Measurements from ENCODE around the gene POLR3A. TPM values are rescaled to one million over a fixed set of nuclear protein-coding genes. Genes with fewer than 3 reads are reported as not detected.
"Not testable (repeated sequence)": the region's sequence is repeated elsewhere in the genome, so short reads cannot be mapped to it uniquely, and the experiment has no call there.

Gene POLR3A
- total RNA-seq: 8.2 TPM
- long read RNA-seq, full-length matches to known transcripts: 1 of 4 reads
- long read RNA-seq, partial matches to known transcripts: 3 of 4 reads
- long read RNA-seq, other reads (novel, unspliced or antisense): 0 of 4 reads

DNA sequence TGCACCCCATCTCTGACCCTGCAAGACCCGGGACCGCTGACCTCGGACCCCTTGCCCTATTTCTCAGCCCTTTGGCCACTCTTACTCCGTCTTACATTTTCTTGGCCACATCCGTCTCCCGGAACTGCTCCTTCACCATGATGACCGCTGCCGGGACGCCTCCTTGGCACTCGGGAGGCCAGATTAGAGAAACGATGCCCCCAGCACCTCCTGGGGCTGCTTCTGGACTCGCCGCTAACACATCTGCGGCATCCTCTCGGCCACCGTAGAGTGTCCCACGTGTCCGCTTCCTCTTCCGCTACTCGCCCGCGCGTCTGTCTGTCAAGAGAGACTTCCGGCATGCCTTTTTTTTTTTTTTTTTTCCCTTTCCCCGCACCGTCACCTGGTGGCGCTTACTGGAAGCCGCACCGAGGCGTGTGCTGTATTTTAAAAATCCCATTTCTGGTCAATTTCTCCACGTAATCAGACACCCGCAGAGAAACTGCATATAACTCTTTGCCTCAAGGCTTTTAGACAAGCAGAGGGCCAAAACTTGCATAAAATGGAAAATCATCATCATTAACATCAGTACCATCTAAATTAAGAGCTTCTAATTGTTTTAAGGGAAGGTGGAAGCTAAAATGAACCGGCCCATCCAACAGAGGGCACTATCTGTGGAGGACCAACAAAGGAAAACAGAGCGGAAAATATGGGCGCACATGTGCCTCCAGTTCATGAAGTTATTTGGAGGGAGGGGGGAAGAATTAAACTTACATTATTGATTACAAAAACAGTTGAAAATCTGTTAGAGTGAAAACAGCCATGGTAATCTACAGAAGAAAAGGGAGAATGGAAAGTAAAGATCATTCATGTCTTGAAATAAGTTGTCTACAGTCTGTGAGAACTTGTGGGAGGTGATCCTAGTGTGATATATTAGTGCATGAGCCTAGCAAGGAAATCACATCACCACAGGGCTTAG, at the start of gene POLR3A:
POLR3A (minus strand) TSS at position 247 of the 958 bp plus-strand sequence; CDS start at position 139, 108 bp downstream.
- peak; percentile 77 for ATAC-seq
- intact Hi-C loops (cut with DNase I): loop anchor here (5.0 kb wide), 1 partner anchor 102 kb away; the partner anchor contains the start of gene DLG5
- DNase-seq (ENCODE audit: missing footprints): peak; percentile 98

DNA sequence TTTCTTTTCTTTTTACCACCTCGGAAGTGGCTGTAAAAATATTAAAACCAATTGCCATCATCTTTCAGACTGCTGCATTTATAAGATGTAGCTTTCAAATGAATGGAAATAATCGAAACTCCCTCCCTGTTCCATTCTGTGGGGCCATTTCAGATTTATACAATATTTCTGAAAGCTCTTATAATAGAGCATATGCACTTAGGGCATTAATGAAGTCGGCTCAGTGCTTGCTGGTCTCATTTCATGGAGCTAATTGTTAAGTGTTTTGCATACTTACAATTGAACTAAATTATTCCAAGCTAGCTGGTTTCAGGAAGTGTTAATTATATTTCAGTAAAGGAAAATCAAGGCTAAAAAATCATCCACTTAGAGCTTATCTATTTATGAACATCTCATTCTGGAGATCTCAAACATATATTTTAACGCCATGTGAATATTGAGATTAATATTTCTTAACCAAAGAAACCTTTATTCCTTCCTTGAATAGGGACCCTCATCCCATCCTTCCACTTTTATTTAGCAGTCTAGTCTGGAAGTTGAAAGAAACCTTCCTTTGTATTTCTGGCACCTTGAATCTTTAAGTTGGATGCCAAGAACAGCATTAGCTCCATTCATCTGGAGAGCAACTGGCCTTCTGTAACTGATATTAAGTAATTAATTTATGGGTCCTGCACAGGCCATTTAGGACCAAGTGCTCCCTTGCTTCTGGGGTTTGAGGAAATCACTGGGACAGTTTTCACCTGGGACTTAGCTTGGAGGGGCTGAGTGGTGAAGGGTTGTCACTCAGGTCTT, 49.4 kb upstream of the POLR3A start:
- intact Hi-C loops (cut with DNase I): no loop called here
- DNase-seq (ENCODE audit: missing footprints) (no peak), ATAC-seq (no peak)

DNA sequence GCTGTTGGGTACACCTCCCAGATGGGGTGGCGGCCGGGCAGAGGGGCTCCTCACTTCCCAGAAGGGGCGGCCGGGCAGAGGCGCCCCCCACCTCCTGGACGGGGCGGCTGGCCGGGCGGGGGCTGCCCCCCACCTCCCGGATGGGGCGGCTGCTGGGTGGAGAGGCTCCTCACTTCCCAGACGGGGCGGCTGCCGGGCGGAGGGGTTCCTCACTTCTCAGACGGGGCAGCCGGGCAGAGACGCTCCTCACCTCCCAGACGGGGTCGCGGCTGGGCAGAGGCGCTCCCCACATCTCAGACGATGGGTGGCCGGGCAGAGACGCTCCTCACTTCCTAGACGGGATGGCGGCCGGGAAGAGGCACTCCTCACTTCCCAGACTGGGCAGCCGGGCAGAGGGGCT, 46.5 kb upstream of the POLR3A start:
- DNase-seq (ENCODE audit: missing footprints); ATAC-seq; intact Hi-C loops (cut with DNase I): not testable (repeated sequence)

DNA sequence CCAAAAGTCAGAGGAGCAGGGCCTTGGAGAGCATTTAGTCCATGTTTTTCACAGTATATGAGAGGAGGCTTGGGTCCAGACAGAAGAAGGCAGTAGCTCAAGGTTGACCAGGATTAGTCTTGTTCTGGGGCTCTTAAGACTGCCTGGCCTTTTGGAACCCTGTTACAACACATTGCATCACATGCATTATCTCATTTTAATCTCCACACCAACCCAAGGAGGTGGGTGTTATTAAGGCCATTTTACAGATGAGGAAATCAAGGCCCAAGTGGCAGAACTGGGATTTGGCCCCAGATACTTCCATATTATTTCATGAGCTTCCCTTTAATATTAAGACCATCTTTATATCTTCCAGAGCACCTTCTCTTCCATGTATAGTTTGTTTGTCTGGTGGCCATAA, 43.2 kb upstream of the POLR3A start:
- intact Hi-C loops (cut with DNase I): no loop called here
- no peak for ATAC-seq
- no peak for DNase-seq (ENCODE audit: missing footprints)

DNA sequence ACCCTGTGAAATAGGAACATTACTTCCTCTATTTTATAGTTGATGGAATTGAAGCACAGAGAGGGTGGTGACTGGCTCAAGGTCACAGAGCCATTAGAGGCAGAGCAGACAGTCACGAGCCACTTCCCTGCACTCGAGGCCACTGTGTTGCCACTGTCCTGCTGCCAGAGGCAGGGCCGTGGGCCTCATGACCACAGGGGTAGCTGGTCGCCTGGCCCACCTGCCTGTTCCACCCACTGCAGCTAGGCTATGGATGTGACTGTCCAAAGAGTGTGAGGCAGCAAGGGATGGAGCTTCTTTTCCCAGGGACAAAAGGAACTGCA, 42.5 kb upstream of the POLR3A start:
- DNase-seq (ENCODE audit: missing footprints): no peak
- ATAC-seq: no peak

DNA sequence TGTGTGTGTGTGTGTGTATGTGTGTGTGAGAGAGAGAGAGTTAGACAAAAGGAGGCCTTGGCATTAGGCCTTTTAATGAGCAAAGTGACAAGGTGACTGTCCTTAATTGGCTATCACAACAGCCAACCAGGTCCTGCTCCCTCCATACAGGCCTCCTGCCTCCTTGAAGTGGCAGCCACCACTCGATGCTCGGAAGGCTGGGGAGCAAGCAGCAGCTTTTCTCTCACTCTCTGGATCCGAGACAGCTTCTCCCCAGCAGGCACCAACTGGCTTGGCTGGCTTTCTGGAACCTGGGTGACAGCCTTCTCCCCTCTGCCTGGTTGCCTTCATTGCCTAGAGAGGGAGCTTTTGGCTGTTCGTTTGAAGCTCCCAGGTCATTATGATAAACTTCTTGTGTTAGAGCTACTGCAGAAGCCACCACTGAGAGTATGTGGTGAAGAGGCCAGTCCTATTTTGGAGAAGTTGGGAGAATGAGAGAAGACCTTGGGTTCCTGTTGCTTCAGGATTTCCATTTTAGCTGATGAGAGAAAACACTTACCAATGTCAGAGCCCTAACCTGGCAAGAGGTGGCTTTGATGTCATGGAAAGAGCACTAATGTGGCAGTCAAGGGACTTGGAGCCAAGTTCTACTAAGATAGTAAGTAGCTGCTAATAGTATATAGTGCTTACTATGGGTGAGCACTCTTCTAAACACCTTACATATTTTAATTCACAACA, 42.0 kb upstream of the POLR3A start:
- DNase-seq (ENCODE audit: missing footprints): no peak
- ATAC-seq: peak; percentile 40
- intact Hi-C loops (cut with DNase I): no loop called here

More for the DNA sequence above, 42.5 kb upstream of the POLR3A start:
- intact Hi-C loops (cut with DNase I): no loop called here

DNA sequence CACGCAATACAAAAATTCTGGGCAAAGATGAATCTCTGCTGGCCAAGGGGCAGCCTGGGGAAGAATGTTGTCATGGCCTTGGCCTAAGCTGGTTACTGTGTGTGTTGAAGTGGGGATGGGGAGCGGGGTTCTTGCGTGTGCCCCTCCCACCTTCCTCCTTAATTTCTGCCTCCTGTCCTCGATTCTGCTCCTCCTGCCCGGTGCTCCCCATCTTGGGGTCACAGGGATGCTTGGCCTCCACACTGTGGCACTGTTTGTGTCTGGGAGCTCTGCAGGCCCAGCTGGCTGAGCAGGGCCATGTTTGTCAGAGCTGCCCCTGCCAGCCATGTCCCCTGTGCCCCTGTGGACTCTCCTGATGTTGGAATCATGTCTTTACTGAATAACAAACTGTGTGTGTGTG, 41.4 kb upstream of the POLR3A start:
- no peak for DNase-seq (ENCODE audit: missing footprints)
- intact Hi-C loops (cut with DNase I): no loop called here
- ATAC-seq: no peak

DNA sequence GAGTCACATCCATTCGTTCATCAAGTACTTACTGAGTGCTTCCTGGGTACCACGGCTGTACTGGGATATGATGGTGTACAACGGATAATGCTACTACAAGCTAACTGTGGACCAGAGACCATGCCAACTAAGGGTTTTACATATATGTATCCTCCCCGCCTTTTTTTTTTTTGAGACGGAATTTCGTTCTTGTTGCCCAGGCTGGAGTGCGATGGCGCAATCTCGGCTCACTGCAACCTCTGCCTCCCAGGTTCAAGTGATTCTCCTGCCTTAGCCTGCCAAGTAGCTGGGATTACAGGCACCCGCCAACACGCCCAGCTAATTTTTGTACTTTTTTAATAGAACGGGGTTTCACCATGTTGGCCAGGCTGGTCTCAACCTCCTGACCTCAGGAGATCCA, 40.7 kb upstream of the POLR3A start:
- intact Hi-C loops (cut with DNase I); ATAC-seq; DNase-seq (ENCODE audit: missing footprints): not testable (repeated sequence)

DNA sequence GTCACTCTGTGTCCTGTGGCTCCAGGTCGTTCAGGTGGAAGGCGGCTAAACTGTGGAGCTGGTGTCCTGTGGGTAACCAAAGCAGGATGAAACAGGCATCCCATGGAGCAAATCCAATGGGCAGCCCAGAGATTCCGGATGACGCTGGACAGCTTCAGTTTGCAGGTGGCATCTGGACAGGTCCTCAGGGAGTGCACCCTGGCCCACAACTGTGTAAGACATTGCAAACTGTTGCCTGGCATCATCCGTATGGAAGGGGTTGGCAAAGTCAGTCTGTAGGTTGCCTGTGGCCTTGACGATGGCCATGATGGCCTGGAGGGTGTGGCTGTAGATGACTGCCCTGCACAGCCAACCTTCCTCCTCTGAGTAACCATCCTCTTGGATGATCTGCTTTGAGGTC, 39.8 kb upstream of the POLR3A start:
- intact Hi-C loops (cut with DNase I): no loop called here
- DNase-seq (ENCODE audit: missing footprints) (no peak), ATAC-seq (no peak)

DNA sequence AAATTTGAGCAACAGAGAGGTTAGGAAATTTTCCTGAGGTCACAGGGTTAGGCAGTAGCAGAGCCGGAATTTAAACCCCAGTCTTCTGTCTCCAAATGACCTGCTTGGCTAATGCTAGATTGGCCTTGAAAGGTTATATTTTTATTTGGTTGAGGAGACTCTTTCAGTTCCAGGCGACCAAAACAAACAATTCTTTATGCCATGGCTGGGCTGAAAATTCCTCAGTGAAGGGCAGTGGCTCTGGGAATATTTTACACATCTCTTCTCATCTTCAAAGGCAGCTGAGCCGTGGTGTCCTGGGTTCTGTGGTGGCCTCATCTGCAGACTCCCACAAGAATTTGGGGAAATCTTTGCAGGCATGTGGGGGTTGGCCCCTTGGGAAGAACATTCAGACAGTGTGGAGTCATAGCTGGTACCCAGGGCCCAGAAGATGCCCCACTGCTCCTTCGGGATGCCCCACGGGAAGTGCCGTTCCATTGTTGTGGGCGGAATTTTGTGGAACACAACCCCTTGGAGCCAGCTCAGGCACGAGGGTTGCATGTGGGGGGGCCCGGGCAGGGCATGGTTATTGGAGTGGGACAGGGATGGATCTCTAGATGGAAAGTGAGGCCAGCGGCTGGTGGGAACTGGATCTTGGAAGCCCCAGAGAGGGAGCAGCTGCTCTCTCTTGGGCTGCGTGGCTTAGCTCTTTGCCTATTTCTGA, 37.6 kb upstream of the POLR3A start:
- ATAC-seq: no peak
- DNase-seq (ENCODE audit: missing footprints): no peak
- intact Hi-C loops (cut with DNase I): no loop called here

DNA sequence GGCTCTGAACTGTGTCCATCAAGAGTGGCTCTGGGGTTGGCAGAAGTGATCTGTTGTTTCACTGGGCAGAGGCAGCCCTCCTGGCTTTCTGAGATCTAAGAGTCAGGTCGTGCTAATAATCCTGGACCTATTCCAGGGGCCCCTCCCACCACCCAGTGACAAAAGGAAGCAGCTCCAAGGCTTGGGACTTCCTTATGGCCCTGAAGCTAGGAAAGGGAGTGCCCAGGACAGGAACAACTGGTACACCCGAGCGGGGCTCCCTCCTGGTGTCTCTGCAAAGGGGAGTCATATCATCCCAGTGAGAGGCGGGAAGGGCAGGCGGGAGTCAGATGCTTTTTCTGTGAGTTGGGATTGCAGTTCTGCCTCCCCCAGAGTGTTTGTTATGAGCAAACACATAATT, 36.7 kb upstream of the POLR3A start:
- DNase-seq (ENCODE audit: missing footprints): no peak
- intact Hi-C loops (cut with DNase I): no loop called here
- no peak for ATAC-seq

DNA sequence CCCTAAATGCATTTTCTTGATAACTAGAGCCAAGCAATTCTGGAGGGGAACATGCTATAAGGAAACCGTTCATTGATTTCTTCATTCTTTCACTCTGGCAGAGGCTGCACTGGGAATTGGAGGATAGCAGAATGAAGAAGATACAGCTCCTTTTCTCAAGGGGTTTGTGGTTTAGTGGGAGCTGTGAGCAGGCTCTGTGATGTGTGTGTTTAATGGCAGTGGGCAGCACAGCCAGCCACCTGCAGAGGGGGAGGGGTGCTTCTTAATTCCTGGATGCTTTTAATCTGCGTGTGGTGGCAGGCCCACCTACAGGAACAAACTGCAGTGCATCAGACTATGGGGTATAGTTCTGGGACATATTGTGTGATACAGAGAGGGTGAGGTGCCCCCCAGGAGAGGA, 36.3 kb upstream of the POLR3A start:
- DNase-seq (ENCODE audit: missing footprints): no peak
- intact Hi-C loops (cut with DNase I): no loop called here
- no peak for ATAC-seq

DNA sequence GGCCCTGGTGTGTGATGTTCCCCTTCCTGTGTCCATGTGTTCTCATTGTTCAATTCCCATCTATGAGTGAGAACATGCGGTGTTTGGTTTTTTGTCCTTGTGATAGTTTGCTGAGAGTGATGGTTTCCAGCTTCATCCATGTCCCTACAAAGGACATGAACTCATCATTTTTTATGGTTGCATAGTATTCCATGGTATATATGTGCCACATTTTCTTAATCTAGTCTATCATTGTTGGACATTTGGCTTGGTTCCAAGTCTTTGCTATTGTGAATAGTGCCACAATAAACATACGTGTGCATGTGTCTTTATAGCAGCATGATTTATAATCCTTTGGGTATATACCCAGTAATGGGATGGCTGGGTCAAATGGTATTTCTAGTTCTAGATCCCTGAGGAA, 35.6 kb upstream of the POLR3A start:
- ATAC-seq; intact Hi-C loops (cut with DNase I); DNase-seq (ENCODE audit: missing footprints): not testable (repeated sequence)

DNA sequence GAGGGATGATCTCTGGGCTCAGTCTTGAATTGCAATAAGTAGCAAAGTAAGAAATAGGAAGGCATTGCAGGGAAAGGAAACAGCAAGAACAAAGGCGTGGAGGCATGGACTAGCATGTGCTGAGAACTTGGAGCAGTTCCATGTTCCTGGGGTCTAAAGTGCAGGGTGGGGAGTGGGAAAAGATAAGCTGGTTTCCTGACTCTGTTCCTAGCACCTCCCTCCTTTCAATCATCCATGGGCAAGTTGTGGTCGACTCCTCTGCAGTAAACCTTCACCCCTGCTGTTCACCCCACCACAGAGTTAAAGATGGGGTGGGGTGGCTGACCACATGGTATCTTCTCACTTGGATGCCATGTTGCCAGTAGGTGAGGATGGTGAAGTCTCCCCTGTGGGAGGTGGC, 33.9 kb upstream of the POLR3A start:
- intact Hi-C loops (cut with DNase I): no loop called here
- DNase-seq (ENCODE audit: missing footprints) (no peak), ATAC-seq (no peak)

DNA sequence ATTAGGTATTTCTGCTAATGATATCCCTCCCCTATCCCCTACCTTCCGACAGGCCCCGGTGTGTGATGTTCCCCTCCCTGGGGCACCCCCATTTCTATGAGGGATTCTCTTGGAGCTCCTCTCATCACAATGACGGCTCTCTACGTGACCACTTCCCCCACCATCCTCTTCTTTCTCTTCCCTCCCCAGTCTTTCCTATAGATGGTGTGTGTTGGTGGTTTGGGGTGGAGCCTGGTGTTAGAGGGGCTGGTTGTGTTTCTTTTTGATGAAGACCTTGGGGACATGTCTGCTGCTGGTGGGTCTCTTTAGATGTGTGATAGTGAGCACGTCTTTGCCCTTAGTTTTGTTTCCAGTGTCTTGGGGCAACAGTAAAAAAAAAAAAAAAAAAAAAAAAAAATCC, 33.0 kb upstream of the POLR3A start:
- DNase-seq (ENCODE audit: missing footprints): no peak
- no peak for ATAC-seq
- intact Hi-C loops (cut with DNase I): no loop called here

DNA sequence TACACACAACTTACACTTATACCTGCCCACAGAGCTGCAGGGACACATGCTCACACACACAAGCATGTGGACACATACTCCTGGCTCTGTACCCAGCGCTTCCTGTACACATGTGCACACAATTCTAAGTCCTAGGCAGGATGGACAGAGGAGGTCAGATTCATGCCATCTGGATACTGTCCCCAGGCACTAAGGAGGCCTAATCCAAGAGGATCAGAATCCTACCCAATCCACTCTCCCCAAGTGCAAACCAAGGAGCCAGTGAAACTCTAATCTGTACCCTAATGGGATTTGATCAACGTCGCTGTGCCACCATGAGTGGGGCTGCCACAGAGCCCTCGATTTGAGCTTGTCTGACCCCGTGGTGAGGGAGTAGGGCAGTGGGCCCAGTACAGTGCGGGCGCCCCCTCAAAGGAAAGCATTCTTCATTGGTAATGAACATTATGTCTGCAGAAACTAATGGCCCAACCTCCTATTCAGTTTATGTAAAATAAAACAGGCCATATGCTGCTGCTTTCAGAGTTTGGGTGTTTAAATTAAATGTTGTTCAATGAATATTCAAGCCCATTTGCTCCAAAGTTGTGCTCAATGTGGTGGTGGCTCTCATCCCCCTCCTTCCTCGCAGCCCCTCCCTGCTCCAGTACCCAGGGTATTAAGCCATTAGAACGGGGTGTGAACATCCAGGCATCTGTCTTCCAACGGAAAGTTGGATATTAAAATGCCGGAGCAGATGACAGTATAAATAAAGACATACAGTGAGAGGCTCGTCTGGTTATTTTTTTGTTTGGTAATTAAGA, 30.8 kb upstream of the POLR3A start:
- intact Hi-C loops (cut with DNase I): no loop called here
- DNase-seq (ENCODE audit: missing footprints): no peak
- no peak for ATAC-seq

DNA sequence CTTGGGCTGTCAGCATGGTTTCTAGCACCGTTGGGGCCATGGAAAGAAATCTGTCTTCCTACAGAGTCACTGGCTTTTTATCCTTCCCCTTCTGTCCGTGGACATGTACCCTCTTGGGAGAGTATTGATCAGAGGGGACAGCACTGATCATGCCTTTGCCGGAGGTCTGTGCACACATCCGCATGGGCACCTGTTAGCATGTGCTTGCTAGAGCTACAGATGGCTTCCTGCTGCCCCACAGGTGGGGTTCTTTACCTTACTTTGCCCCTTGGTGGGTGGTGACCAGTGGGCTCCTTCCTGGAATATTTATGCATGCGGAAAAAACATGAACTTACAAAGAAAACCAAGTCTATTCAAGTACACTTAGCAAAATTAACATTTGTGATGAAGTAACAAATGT, 29.2 kb upstream of the POLR3A start:
- ATAC-seq: no peak
- DNase-seq (ENCODE audit: missing footprints): no peak
- intact Hi-C loops (cut with DNase I): no loop called here
